B cell (primary cell): Measurements from ENCODE around the gene PPP2R3C. TPM values are rescaled to one million over a fixed set of nuclear protein-coding genes. Genes with fewer than 3 reads are reported as not detected.

Source experiments
- ATAC-seq: fragments of 200-7000 bp; cut with Tn5 transposase; one replicate; pipeline ENCODE4 v1.10.0; 2021; ENCODE audit warnings: low read depth, mild to moderate bottlenecking, moderate number of reproducible peaks, moderate library complexity
- CTCF ChIA-PET: fragments of 350-600 bp; sonication (Branson Sonifier 250); formaldehyde crosslinking; loops from one replicate; lab custom pipeline; 2021; ENCODE audit warnings: antibody characterized with exemption, inconsistent platforms; lab: Charles Lee
- POLR2A ChIA-PET: fragments of 350-600 bp; sonication (Branson Sonifier 250); formaldehyde crosslinking; loops from one replicate; lab custom pipeline; 2021; ENCODE audit warnings: antibody characterized with exemption; lab: Charles Lee
- DNase-seq: peaks from one replicate; pipeline ENCODE4 v3.0.0; 2013
- H2AFZ ChIP-seq: 2 replicates; pipeline ENCODE4 v1.6.1; 2012; ENCODE audit warnings: mild to moderate bottlenecking, low read depth, low read length; ENCODE audit not compliant: insufficient read depth, poor library complexity, severe bottlenecking
- H3K27ac ChIP-seq, 2 donors: 1 replicate in 1 of 2; 2 replicates in 1 of 2; pipeline ENCODE4 v1.5.1; 2012 to 2013; ENCODE audit warnings: low read length in 2 of 2, mild to moderate bottlenecking in 2 of 2, moderate library complexity in 1 of 2
- H3K27me3 ChIP-seq, 4 experiments: fragments of 200-600 bp in 1 of 4; sonication (generic) in 1 of 4; replicated peaks in 1 of 4; 1 replicate in 2 of 4; 2 replicates in 2 of 4; pipeline versions ENCODE4 v1.6.1 to v1.7.0; 2013 to 2016; ENCODE audit warnings: low read length in 3 of 4, mild to moderate bottlenecking in 2 of 4, mixed read lengths in 1 of 4, moderate library complexity in 1 of 4; ENCODE audit not compliant: insufficient read depth in 4 of 4, control insufficient read depth in 3 of 4; ENCODE audit errors: control extremely low read depth in 1 of 4
- H3K36me3 ChIP-seq, 2 experiments: replicated peaks in 1 of 2; 1 replicate in 1 of 2; 2 replicates in 1 of 2; pipeline versions ENCODE4 v1.6.1 to v1.7.1; 2013; ENCODE audit warnings: low read length in 1 of 2; ENCODE audit not compliant: insufficient read depth in 2 of 2, control insufficient read depth in 1 of 2; ENCODE audit errors: control extremely low read depth in 1 of 2, extremely low read depth in 1 of 2
- H3K4me1 ChIP-seq, 2 donors: fragments of 200-600 bp in 1 of 2; sonication (generic) in 1 of 2; 1 replicate in 1 of 2; 2 replicates in 1 of 2; pipeline versions ENCODE4 v1.5.1 to v1.6.1; 2013 to 2017; ENCODE audit warnings: low read length in 2 of 2; ENCODE audit not compliant: control insufficient read depth in 2 of 2, insufficient read depth in 2 of 2
- H3K4me2 ChIP-seq: replicated peaks from 2 replicates; pipeline ENCODE3; 2012; ENCODE audit warnings: mild to moderate bottlenecking, low read depth, low read length; ENCODE audit not compliant: poor library complexity, severe bottlenecking
- H3K4me3 ChIP-seq, 5 experiments: fragments of 200-600 bp in 1 of 5; sonication (generic) in 1 of 5; 1 replicate in 3 of 5; 2 replicates in 2 of 5; pipeline versions ENCODE4 v1.5.1 to v1.7.0; 2011 to 2016; ENCODE audit warnings: low read length in 4 of 5, mild to moderate bottlenecking in 4 of 5, low read depth in 2 of 5, control low read depth in 1 of 5, moderate library complexity in 1 of 5; ENCODE audit not compliant: insufficient read depth in 1 of 5; ENCODE audit errors: control extremely low read depth in 1 of 5, extremely low read depth in 1 of 5
- H3K79me2 ChIP-seq: fragments of 200-600 bp; sonication (generic); one replicate; pipeline ENCODE4 v1.6.0; 2016; ENCODE audit warnings: low read length; ENCODE audit not compliant: control insufficient read depth, insufficient read depth
- H3K9ac ChIP-seq: fragments of 200-600 bp; sonication (generic); 2 replicates; pipeline ENCODE4 v1.6.1; 2017; ENCODE audit warnings: mild to moderate bottlenecking, low read length, moderate library complexity
- H3K9me3 ChIP-seq, 3 donors: one replicate each; pipeline versions ENCODE4 v1.6.1 to v1.7.1; 2013; ENCODE audit warnings: low read length in 2 of 3; ENCODE audit not compliant: control insufficient read depth in 2 of 3, insufficient read depth in 1 of 3; ENCODE audit errors: control extremely low read depth in 1 of 3
- H4K20me1 ChIP-seq: 2 replicates; pipeline ENCODE4 v1.6.0; 2012; ENCODE audit warnings: mild to moderate bottlenecking, low read length; ENCODE audit not compliant: insufficient read depth, control insufficient read depth, poor library complexity, severe bottlenecking
- H3K27ac Mint-ChIP-seq: one replicate; pipeline ENCODE4 v1.8.0; 2021; ENCODE audit warnings: mixed read lengths
- H3K27me3 Mint-ChIP-seq: one replicate; pipeline ENCODE4 v1.8.0; 2021; ENCODE audit warnings: mixed read lengths
- H3K4me1 Mint-ChIP-seq: one replicate; pipeline ENCODE4 v1.8.0; 2021; ENCODE audit warnings: mixed read lengths
- H3K4me3 Mint-ChIP-seq: one replicate; pipeline ENCODE4 v1.8.0; 2021; ENCODE audit warnings: mixed read lengths
- H3K9me3 Mint-ChIP-seq: one replicate; pipeline ENCODE4 v1.8.0; 2022; ENCODE audit warnings: mixed read lengths; ENCODE audit not compliant: insufficient read depth
- EZH2 ChIP-seq: IDR thresholded peaks from 2 replicates; pipeline ENCODE4 v1.6.1; 2012; ENCODE audit warnings: borderline replicate concordance, low read depth, mild to moderate bottlenecking, moderate library complexity, low read length; ENCODE audit not compliant: insufficient read depth, poor library complexity, severe bottlenecking
- WGBS: methylation state at CpG from one replicate; pipeline ENCODE4 v1.1.5; 2013; ENCODE audit warnings: missing lambda C conversion rate; ENCODE audit not compliant: insufficient coverage; 5-methylcytosine and 5-hydroxymethylcytosine counted together
- intact Hi-C: fragments of 100-400 bp; cut with micrococcal nuclease; formaldehyde crosslinking; loops from one replicate; pipeline ENCODE4 v1.10.0; 2022
- polyA plus RNA-seq: library from polyadenylated mRNA; depleted of rRNA; stranded (reverse); fragments of >200 nt; gene quantifications from 2 replicates; pipeline ENCODE4 v1.2.3, GENCODE V29; 2012
- total RNA-seq, 2 donors: library from RNA; stranded (reverse); fragments of 120-200 nt in 1 of 2; gene quantifications; 1 replicate in 1 of 2; 2 replicates in 1 of 2; pipeline versions ENCODE4 v1.2.3 to v1.2.4, GENCODE V29; 2013 to 2022
- TF ChIP-seq, protein P1 (sequence below): fragments of 200-600 bp; IDR thresholded peaks from one replicate; pipeline ENCODE4 v1.8.0; 2022; ENCODE audit warnings: antibody characterized with exemption, mild to moderate bottlenecking

The PPP2R3C gene
- total and polyA plus RNA-seq, 2 donors (not counting 1 experiment from before 2014, with no cell fraction given), result 13.5 to 40.8 TPM

DNA sequence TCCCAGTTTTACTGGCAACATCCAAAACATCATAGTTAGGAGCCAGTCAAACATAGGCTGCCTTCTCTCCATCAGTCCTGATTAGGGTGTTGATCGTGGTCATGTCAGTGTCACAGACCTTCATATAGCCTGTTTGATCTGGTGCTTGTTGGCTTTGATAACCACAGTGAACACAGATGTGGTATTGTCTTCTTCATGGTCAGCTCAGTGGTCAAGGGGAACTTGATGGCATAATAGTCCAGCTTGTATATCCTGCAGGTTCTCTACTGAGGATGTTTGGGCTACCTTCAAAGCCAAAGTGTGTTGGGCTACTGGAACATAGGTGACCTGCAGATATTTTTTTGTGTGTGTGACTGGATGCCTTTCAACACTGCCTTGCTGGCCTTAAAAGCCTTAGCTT is 22.2 kb upstream of the PPP2R3C start:
- TF ChIP-seq EZH2, result no peak
- TF ChIP-seq, protein P1, sequence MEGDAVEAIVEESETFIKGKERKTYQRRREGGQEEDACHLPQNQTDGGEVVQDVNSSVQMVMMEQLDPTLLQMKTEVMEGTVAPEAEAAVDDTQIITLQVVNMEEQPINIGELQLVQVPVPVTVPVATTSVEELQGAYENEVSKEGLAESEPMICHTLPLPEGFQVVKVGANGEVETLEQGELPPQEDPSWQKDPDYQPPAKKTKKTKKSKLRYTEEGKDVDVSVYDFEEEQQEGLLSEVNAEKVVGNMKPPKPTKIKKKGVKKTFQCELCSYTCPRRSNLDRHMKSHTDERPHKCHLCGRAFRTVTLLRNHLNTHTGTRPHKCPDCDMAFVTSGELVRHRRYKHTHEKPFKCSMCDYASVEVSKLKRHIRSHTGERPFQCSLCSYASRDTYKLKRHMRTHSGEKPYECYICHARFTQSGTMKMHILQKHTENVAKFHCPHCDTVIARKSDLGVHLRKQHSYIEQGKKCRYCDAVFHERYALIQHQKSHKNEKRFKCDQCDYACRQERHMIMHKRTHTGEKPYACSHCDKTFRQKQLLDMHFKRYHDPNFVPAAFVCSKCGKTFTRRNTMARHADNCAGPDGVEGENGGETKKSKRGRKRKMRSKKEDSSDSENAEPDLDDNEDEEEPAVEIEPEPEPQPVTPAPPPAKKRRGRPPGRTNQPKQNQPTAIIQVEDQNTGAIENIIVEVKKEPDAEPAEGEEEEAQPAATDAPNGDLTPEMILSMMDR, result no peak
- H3K27ac Mint-ChIP-seq, result no peak overlapping the region
- CTCF ChIA-PET, result interaction anchor here (1.1 to 16.6 kb wide), 5 partner anchors 10 to 674 kb away, joined by 4 to 512 read pairs (median 5); partner anchors contain the start of gene NFKBIA
- DNase-seq, result no peak
- no peaks in the 10 kb centered on the region for H3K4me1 Mint-ChIP-seq
- H3K4me2 ChIP-seq, result no peak overlapping the region
- H3K9ac ChIP-seq, result no peak overlapping the region
- no peak overlapping the region for H3K4me3 Mint-ChIP-seq
- H2AFZ ChIP-seq, result no peak overlapping the region
- no peaks in the 10 kb centered on the region for H4K20me1 ChIP-seq
- H3K27me3 Mint-ChIP-seq, result no peaks in the 10 kb centered on the region
- H3K27me3 ChIP-seq, result no peaks in the 10 kb centered on the region
- H3K4me3 ChIP-seq, result no peak overlapping the region
- H3K9me3 Mint-ChIP-seq, result no peaks in the 10 kb centered on the region
- peaks cover 36% of the 10 kb centered on the region for H3K79me2 ChIP-seq
- H3K27ac ChIP-seq, result no peak overlapping the region
- POLR2A ChIA-PET, result no interaction called here
- H3K36me3 ChIP-seq, result peaks cover 4 to 8% of the 10 kb centered on the region in 2 experiments
- H3K4me1 ChIP-seq, result no peaks in the 10 kb centered on the region
- intact Hi-C loops, result no loop called here
- ATAC-seq, result no peak
- no peaks in the 10 kb centered on the region for H3K9me3 ChIP-seq
- 100% methylated on average over 1 of the region's 1 CpG for WGBS

DNA sequence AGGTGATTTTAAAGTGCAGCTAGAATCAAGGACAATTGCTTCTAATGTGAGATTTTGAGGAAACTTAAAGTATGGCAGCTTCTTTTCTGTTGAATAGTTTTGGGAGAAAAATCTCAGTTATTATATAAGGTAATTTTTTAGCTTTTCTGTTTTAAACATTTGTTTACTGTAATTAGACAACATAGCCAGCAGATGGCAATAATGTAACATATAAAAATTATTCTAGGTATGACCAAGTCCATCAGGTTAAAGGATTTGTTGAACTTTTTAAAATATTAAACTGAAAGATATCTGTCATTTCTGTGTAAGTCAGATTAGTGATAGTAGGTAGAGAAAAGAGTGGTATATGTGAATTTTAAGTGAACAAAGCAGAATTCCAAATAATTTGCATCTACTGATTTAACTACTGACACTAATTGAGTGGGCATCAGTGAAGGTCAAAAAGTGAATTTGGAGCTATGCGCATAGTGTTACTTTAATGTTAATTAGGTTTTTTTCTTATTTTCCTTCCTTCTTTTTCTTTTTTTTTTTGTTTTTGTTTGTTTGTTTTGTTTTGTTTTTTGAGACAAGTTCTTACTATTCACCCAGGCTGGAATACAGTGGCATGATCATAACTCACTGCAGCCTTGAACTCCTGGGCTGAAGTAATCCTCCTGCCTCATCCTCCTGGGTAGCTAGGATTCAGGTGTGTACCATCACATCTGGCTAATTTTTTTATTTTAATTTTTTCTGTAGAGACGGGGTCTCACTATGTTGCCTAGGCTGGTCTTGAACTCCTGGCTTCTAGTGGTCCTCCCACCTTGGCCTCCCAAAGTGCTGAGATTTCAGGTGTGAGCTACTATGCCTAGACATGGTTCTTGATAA is 19.2 kb upstream of the PPP2R3C start:
- no peaks in the 10 kb centered on the region for H3K9me3 ChIP-seq
- no peak overlapping the region for H2AFZ ChIP-seq
- WGBS, result no CpG with 5 or more reads among the region's 2 CpGs
- no peaks in the 10 kb centered on the region for H3K4me1 ChIP-seq
- ChIA-PET CTCF (interaction anchor here (0.6 to 16.6 kb wide), 36 partner anchors 9 to 889 kb away, joined by 3 to 512 read pairs (median 4); partner anchors contain the start of gene NFKBIA), POLR2A (interaction anchor here (0.6 kb wide), 1 partner anchor 278 kb away, joined by 10 read pairs; no protein-coding TSS in a partner anchor)
- H3K4me1 Mint-ChIP-seq, result no peaks in the 10 kb centered on the region
- H3K79me2 ChIP-seq, result peaks cover 31% of the 10 kb centered on the region
- ATAC-seq, result peak; percentile 41
- DNase-seq, result peak; percentile 29
- no peak overlapping the region for H3K4me3 Mint-ChIP-seq
- no peak overlapping the region for H3K27ac ChIP-seq
- no peak overlapping the region for H3K27ac Mint-ChIP-seq
- H3K36me3 ChIP-seq, result peaks cover 0 to 4% of the 10 kb centered on the region in 2 experiments
- H4K20me1 ChIP-seq, result no peaks in the 10 kb centered on the region
- no peaks in the 10 kb centered on the region for H3K27me3 ChIP-seq
- TF ChIP-seq, protein P1, result peak; percentile 80
- no peak for TF ChIP-seq EZH2
- H3K4me2 ChIP-seq, result no peak overlapping the region
- intact Hi-C loops, result loop anchor here (1.0 kb wide), 6 partner anchors 88 to 673 kb away; no protein-coding TSS in a partner anchor
- no peak overlapping the region for H3K4me3 ChIP-seq
- H3K9ac ChIP-seq, result no peak overlapping the region
- no peaks in the 10 kb centered on the region for H3K27me3 Mint-ChIP-seq
- H3K9me3 Mint-ChIP-seq, result no peaks in the 10 kb centered on the region
